Inflammatory macrophage treated with lipopolysaccharide for 1 hour (primary cell): ENCODE results near the gene CFAP68.
"Not testable (repeated sequence)": the region's sequence is repeated elsewhere in the genome, so short reads cannot be mapped to it uniquely, and the experiment has no call there.

Experiments
- DNase-seq, 2 donors: peaks; one replicate each; pipeline ENCODE4 v3.0.0-alpha.2; 2020 to 2022

The CFAP68 gene

GRCh38 chr11:111870886-111871692, 8.3 kb upstream of the CFAP68 start, which contains the start of gene ALG9:
Gene ALG9, minus strand, starts transcription at chr11:111871581. Its CDS starts 99 bp downstream, at chr11:111871482.
- peak; percentile 60 to 83 for DNase-seq

GRCh38 chr11:111871693-111872161, 7.6 kb upstream of the CFAP68 start:
- no peak for DNase-seq

- DNase-seq, result peak; percentile 4 to 21
Measured at GRCh38 chr11:111878385-111878848, 924 bp upstream of the CFAP68 start.

- no peak for DNase-seq
Measured at GRCh38 chr11:111879637-111879960, 258 bp downstream of the CFAP68 start.

- DNase-seq, result no peak
Measured at GRCh38 chr11:111882202-111882601, 2.9 kb downstream of the CFAP68 start.

- not testable (repeated sequence) for DNase-seq
Measured at GRCh38 chr11:111885053-111885452, 5.7 kb downstream of the CFAP68 start.

GRCh38 chr11:111886032-111886431, 6.7 kb downstream of the CFAP68 start:
- DNase-seq, result no peak

GRCh38 chr11:111886844-111887243, 7.5 kb downstream of the CFAP68 start:
- DNase-seq, result no peak

GRCh38 chr11:111905411-111905810, 26.1 kb downstream of the CFAP68 start:
- DNase-seq, result peak in 1 of 2 donors; percentile 10

- no peak for DNase-seq
Measured at GRCh38 chr11:111906680-111907079, 27.3 kb downstream of the CFAP68 start.

GRCh38 chr11:111908639-111909305, 29.4 kb downstream of the CFAP68 start:
- no peak for DNase-seq

GRCh38 chr11:111909378-111909777, 30.0 kb downstream of the CFAP68 start:
- no peak for DNase-seq

GRCh38 chr11:111910676-111911562, 31.6 kb downstream of the CFAP68 start:
- DNase-seq, result no peak

GRCh38 chr11:111911563-111912401, 32.4 kb downstream of the CFAP68 start, which contains the start of gene CRYAB:
Gene CRYAB, minus strand, starts transcription at chr11:111911770. Its CDS starts 46 bp downstream, at chr11:111911724.
- DNase-seq, result no peak

GRCh38 chr11:111912535-111912934, 33.2 kb downstream of the CFAP68 start, which contains the start of gene HSPB2:
Gene HSPB2, plus strand, starts transcription at chr11:111912734. Its CDS starts 96 bp downstream, at chr11:111912830.
- no peak for DNase-seq

GRCh38 chr11:111913031-111913861, 33.9 kb downstream of the CFAP68 start:
- no peak for DNase-seq

GRCh38 chr11:111913997-111914396, 34.7 kb downstream of the CFAP68 start:
- DNase-seq, result no peak

- DNase-seq, result no peak
Measured at GRCh38 chr11:111916768-111917167, 37.4 kb downstream of the CFAP68 start.

- DNase-seq, result no peak
Measured at GRCh38 chr11:111917312-111917711, 38.0 kb downstream of the CFAP68 start.

- DNase-seq, result no peak
Measured at GRCh38 chr11:111917788-111918187, 38.4 kb downstream of the CFAP68 start.
